ENCODE data around the gene TMPRSS4. TPM values are rescaled to one million over a fixed set of nuclear protein-coding genes. Genes with fewer than 3 reads are reported as not detected.

The TMPRSS4 gene
- total RNA-seq, 1 experiment from 2014 or later, result 99.9 TPM

- Mint-ChIP-seq H3K36me3 (ENCODE audit: insufficient read depth, unreplicated experiment) (no peaks in the 10 kb centered on the region), H3K4me3 (ENCODE audit: low read depth, unreplicated experiment) (peak overlapping the region; percentile 41), H3K9me3 (ENCODE audit: low read depth, unreplicated experiment) (no peaks in the 10 kb centered on the region), H3K27me3 (ENCODE audit: unreplicated experiment) (peaks cover 93% of the 10 kb centered on the region), H3K27ac (ENCODE audit: unreplicated experiment) (no peak overlapping the region), H3K4me1 (ENCODE audit: low read depth, unreplicated experiment) (no peaks in the 10 kb centered on the region)
- DNase-seq, result peak; percentile 16
- no peak for TF ChIP-seq CTCF (IDR thresholded peaks at IDR 0.05; ENCODE audit: unreplicated experiment)
- CTCF ChIA-PET, result interaction anchor here (2.3 kb wide), 1 partner anchor 15 kb away, joined by 14 read pairs; no protein-coding TSS in a partner anchor
- intact Hi-C loops (cut with micrococcal nuclease; ENCODE audit: unreplicated experiment), result no loop called here
- no TSS peak for BruUV-seq (replicated peaks)
These were observed 79.8 kb downstream of the TMPRSS4 start for GRCh38 chr11:118156531-118157185.

DNA sequence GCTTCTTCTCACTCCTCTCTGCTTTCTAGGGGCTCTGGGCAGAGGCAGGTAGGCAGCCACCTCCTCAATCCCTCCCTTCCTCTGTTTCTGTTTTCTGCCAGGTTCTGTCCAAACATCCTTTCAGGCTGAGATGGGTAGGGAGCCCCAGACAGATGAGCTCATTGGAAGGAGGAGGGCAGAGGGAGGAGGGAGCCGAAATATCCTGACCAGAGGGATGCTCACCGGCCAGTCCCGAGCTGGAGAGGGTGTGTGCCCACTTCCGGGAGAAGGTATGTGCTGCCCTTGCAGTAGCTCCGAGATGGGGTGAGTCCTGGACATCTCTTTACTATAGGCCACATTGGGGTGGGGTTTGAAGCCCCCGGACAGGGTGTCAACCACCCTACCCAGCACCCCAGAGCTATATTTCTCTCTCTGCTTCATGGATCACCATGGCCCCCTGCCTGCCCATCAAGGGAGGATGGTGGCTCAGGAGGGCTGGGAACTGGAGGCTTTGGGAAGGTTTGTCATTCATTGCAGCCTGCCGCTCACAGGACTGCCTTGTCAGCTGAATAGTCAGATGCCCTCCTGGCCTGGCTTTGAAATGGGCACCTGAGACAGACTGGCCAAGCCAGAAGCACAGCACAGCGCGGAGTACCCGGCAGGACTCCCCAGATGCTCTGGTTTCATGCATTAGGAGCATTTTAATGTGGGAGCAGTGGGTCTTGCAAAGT lies 80.5 kb downstream of the TMPRSS4 start:
- Mint-ChIP-seq H3K9me3 (ENCODE audit: low read depth, unreplicated experiment) (no peaks in the 10 kb centered on the region), H3K27me3 (ENCODE audit: unreplicated experiment) (peaks cover 99% of the 10 kb centered on the region), H3K27ac (ENCODE audit: unreplicated experiment) (no peak overlapping the region), H3K36me3 (ENCODE audit: insufficient read depth, unreplicated experiment) (no peaks in the 10 kb centered on the region), H3K4me1 (ENCODE audit: low read depth, unreplicated experiment) (no peaks in the 10 kb centered on the region), H3K4me3 (ENCODE audit: low read depth, unreplicated experiment) (peak overlapping the region; percentile 41)
- DNase-seq, result no peak
- intact Hi-C loops (cut with micrococcal nuclease; ENCODE audit: unreplicated experiment), result no loop called here
- CTCF ChIA-PET, result no interaction called here
- BruUV-seq (replicated peaks), result no TSS peak
- TF ChIP-seq CTCF (IDR thresholded peaks at IDR 0.05; ENCODE audit: unreplicated experiment), result no peak

GRCh38 chr11:118161786-118162185 lies 84.9 kb downstream of the TMPRSS4 start:
- Mint-ChIP-seq H3K9me3 (ENCODE audit: low read depth, unreplicated experiment) (no peaks in the 10 kb centered on the region), H3K4me1 (ENCODE audit: low read depth, unreplicated experiment) (no peaks in the 10 kb centered on the region), H3K4me3 (ENCODE audit: low read depth, unreplicated experiment) (no peak overlapping the region), H3K36me3 (ENCODE audit: insufficient read depth, unreplicated experiment) (no peaks in the 10 kb centered on the region), H3K27ac (ENCODE audit: unreplicated experiment) (no peak overlapping the region), H3K27me3 (ENCODE audit: unreplicated experiment) (peaks cover 81% of the 10 kb centered on the region)
- CTCF ChIA-PET, result no interaction called here
- intact Hi-C loops (cut with micrococcal nuclease; ENCODE audit: unreplicated experiment), result no loop called here
- no peak for DNase-seq
- TF ChIP-seq CTCF (IDR thresholded peaks at IDR 0.05; ENCODE audit: unreplicated experiment), result no peak
- BruUV-seq (replicated peaks), result no TSS peak

DNA sequence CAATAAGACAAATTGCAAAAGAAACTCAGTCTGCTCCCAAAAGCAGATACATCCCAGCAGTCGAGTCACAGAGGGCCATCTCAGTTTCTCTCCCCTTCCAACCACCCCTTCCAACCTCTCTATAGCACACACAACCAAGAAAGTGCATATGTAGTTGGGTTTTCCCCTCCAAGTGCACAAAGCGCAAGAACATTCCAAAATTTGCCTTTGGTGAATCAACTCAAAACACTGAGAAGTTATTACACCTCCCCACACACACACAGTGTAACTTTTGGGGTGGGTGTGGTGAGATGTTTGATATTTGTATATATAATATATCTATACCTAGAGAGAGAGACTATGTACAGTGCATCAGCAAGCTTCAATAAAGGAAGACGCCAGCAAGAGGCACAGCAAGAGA lies 86.0 kb downstream of the TMPRSS4 start:
- no TSS peak for BruUV-seq (replicated peaks)
- no peaks in the 10 kb centered on the region for H3K4me1 Mint-ChIP-seq (ENCODE audit: low read depth, unreplicated experiment)

More for the DNA sequence above, 86.0 kb downstream of the TMPRSS4 start:
- no peak for DNase-seq
- H3K9me3 Mint-ChIP-seq (ENCODE audit: low read depth, unreplicated experiment), result no peaks in the 10 kb centered on the region
- CTCF ChIA-PET, result interaction anchor here (1.1 kb wide), 1 partner anchor 12 kb away, joined by 3 read pairs; no protein-coding TSS in a partner anchor
- H3K27me3 Mint-ChIP-seq (ENCODE audit: unreplicated experiment), result peaks cover 71% of the 10 kb centered on the region
- no peak for TF ChIP-seq CTCF (IDR thresholded peaks at IDR 0.05; ENCODE audit: unreplicated experiment)
- no peak overlapping the region for H3K27ac Mint-ChIP-seq (ENCODE audit: unreplicated experiment)
- intact Hi-C loops (cut with micrococcal nuclease; ENCODE audit: unreplicated experiment), result no loop called here
- no peak overlapping the region for H3K4me3 Mint-ChIP-seq (ENCODE audit: low read depth, unreplicated experiment)
- H3K36me3 Mint-ChIP-seq (ENCODE audit: insufficient read depth, unreplicated experiment), result no peaks in the 10 kb centered on the region
